GM19351 (cell line): ENCODE measurements around the gene TRAP1.

Source experiments
- ATAC-seq: cut with Tn5 transposase; IDR thresholded peaks from one replicate; pipeline ENCODE4 v1.9.1; 2021; ENCODE audit warnings: mild to moderate bottlenecking, moderate library complexity; ENCODE audit not compliant: unreplicated experiment

TRAP1 gene

DNA sequence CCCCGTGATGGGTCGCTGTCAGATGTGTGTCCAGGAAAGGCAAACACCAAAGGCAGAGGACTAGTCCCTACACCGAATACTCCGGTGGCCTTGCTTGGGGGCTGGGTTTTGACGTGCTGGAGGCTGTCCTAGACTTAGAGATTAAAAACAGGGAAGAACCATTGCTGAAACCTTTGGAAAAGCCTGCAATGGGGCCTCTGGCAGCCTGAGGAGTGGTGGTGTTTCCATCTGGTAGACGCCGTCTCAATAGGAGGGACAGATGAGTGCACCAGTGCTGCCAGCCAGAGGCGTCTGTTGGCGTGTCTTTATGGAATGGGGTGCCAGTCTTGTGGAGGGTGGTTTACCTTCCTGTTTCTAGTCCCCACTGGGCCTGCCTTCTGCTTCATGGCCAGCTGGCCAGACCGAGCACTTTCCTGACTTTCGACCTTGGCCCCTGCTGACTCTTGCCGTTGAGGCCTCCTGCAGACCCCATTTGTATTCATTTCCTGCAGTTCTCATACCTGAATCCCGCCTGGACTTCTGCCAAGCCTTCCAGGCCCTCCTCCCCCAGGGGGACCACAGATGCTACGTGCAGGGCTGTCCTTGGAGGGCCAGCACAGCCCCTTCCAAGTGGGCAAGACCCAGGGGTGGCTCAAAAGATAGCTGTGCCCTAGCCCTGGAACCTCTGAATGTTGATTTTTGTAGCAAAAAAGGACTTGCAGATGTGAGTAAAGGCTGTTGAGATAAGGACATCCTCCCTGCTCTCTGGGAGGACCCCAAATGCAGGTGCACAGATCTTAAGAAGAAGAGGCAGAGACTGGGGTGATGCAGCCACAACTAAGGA is 64.7 kb downstream of the TRAP1 start:
- ATAC-seq: no peak

DNA sequence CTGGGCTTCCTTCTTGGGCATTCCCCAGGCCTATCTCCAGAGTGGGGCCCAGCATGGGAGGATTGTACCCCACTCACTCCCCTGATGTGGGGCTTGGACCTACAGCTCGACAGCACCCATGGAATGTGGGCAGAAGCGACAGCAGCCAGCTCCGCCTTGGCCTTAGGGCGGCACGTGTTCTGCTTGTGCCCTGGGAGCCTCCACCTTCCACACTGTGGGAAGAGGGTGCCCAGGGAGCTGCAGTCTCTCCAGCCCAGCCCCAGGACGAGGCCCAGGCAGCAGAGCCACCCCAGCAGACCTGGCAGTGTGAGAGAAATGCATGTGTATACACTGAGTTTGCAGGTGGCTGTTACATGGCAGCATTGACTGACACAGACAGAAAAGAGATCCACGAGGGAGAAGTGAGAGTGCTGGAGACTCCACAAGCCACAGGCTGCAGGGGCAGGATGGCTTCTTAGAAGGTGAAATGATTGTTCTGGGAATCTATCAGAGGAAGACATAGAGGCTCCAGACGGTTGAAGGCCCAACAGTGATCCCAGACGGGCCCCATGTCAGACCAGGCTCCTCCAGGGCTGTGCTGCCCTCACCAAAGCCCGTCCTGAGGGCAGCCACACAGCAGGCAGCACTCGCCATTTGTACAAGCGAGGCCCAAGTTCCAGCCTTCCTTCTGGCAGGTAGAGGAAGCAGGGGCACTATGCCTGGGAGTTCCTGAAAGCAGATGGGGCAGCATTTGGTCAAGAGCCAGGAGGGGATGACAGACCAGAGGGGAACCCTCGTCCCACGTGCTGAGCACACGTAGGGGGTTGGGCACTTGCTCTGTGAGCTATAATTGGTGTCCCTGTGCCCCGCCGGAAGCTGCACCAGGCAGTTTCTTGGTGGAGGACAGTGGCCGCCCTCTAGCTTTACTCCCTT is 65.6 kb downstream of the TRAP1 start:
- ATAC-seq: no peak

DNA sequence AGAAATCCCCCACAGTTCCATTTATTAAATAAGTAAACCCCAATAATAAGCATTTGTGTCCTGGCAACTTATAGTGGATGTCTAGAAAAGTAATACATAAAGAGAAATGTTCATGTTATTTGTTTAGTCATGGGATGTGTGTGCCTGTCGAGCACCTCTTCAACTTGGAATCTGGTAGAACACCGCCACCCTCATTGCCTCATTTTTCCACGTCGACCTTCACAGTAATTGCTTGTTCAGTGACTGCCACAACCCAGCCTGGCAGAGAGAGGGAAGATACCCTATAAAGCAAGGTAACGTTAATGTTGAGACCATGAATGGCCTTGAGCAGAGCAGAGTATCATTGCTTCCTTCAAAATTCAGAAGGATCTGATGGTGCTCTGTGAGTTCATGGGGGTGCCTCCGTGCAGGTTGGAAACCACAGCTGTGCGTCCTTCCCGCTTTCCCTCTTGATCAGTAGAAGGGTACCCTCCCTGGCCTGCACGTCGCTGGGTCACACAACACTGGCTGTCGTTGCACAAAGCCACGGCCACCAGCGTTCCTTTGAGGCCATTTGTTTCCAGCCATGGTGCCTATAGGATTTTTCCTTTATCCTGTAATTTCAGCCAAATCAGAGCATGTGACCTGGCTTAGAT is 66.6 kb downstream of the TRAP1 start:
- ATAC-seq: no peak

DNA sequence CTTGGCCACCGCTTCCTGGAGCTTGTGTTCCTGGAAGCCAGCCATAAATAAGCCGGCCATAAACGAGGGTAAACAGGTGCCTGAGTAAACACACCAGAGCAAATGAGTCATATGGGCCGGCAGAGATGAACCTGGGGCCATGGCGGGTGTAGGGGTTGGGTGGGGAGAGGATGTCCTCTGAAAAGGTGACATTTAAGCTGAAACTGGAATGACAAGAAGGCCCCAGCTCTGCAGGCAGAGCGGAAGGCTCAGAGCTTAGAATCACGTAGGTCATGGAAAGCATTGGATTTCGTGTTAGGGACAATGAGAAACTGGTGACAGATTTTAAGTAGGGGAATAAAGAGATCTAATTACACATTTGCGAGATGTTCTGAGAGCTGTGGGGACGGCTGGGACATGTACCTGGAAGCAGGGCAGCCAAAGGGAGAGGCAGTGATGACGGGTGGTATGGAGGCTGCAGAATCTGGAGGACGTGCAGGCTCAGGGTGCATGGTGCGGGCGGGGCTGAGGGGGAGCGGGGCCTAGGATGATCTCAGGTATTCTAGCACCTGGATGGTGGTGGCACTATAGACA is 70.9 kb downstream of the TRAP1 start:
- ATAC-seq: no peak

- no peak for ATAC-seq
Observed at GRCh38 chr16:3645504-3646347, 71.6 kb downstream of the TRAP1 start.

- ATAC-seq: no peak
Observed at GRCh38 chr16:3645108-3645503, 72.2 kb downstream of the TRAP1 start.

GRCh38 chr16:3643095-3643730 is 74.1 kb downstream of the TRAP1 start:
- ATAC-seq: no peak

DNA sequence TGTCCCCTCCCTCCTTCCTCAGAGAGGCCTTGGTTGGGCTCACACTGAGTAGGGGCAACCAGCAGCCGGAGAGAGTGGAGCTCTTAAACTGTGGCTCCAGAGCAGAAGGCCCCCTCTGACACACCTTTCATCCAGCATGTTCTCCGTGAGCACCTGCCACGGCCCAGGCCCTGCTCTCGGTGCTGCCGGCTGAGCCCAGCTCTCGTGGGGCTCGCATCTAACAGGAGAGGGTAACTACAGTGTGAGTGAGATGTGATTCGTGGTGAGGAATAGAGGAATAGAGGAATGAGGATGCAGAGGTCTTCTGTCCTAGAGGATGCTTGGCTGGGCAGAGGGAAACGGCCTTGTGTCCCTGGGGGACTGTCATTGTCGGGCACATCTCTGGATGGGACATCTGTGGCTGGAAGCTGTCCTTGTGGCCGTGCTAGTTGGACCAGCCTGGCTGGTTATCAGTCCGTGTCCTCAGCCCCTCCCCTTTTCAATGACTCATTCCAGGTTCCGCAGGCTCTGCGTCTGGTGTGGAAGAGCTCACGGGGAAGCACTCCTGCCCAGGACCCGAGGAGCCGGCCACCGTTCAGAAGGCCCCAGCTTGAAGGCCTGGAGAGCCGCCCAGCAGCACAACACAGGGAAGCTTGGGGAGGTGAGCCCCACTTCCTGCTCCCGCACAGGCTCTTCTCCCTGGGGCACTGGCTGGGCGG is 74.8 kb downstream of the TRAP1 start:
- ATAC-seq: no peak

DNA sequence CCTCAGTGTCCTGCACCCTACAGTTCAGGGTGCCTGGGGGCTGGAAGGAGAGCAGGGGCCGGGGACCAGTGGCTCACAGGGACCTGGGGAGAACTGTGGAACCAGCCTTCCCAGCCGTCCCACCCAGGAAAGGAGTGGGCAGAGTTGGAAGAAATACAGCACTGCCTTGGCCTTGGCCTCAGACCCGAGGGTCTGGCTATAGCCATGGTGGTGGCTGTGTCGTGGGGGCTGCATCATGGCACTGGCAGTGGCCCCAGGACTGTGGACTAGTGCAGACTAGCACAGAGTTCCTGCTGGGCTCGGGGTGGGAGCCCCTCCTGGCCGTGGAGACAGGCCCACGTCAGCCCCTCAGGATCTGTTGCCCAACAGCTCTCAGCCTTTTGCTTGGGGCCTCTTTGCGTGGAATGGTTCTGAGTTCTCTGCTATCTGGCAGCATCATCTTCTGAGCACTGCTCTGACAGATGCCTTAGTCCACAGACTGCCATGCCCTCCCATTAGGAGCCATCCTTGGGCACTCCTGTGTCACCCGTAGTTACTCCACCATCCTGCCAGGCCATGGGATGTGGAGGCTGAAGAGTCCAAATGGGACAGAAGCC is 75.4 kb downstream of the TRAP1 start:
- no peak for ATAC-seq

DNA sequence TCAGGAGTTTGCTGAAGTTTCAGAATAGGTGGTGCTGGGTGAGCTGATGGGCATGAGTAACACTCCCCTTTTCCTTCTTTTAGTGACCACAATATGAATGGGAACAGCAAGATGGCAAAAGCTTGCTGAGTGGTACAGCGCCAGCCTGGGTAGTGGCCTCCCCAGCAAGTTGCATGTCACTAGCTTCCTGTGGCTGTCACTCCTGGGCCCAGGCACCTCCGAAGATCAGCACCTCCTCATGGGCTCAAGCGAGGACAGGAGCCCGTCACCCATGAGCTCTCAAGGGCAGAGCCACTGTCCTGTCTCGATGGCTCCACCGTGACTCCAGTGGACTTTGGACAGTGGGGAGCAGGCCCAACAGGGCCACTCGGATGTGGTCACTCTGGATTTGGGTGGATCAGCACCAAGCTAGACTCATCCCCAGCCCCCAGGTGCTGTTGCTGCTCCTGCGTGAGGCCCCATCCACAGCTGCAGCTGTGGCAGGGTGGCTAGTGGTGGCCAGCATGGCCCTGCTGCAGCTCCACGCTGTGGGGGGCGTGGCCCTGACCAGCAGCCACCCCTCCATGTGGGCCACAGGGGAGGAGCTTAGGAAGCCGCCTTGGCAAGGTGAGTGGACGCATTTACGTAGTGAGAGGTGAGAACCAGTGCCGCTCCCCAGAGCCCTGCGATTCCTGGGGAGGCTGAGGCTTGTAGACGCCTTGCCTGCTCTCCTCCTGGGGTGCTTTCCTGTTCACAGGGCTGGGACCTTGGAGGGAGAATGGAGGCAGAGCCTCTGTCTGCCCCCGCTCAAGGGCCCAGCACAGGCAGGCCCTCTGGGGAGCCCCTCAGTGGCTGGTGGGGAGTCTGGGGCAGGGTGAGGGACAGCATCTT is 76.5 kb downstream of the TRAP1 start:
- no peak for ATAC-seq

- no peak for ATAC-seq
Observed at GRCh38 chr16:3640207-3640606, 77.1 kb downstream of the TRAP1 start.

GRCh38 chr16:3638916-3639644 is 78.2 kb downstream of the TRAP1 start:
- ATAC-seq: no peak

DNA sequence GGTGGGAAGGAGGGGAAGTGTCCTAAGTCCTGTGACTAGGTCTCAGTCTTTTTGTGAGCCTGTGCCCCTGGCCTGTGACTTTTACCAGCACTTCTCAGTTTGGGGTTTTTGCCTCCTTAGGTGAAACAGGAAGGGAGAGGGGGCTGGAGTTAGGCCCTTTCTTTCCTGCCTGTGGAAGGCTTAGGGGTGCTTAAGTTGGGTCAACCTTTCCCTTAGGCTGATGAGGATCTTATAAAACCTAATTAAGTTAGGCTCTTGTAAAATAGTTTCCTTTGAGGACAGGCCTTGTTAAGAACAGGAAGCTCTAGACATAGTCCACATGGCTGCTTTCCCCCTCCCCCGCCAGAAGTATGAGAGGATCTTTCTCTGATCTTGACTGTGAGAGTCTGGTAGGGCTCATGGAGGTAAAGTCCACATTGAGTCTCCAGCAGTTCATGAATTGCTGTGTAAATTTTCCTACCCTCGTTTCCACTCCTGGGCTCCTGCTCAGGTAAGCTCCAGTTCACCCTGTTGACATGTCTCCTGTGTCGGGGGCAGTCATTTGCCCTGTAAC is 79.9 kb downstream of the TRAP1 start:
- no peak for ATAC-seq

GRCh38 chr16:3625911-3626732 is 91.2 kb downstream of the TRAP1 start:
- ATAC-seq: peak; percentile 57

GRCh38 chr16:3625331-3625730 is 92.0 kb downstream of the TRAP1 start:
- no peak for ATAC-seq

DNA sequence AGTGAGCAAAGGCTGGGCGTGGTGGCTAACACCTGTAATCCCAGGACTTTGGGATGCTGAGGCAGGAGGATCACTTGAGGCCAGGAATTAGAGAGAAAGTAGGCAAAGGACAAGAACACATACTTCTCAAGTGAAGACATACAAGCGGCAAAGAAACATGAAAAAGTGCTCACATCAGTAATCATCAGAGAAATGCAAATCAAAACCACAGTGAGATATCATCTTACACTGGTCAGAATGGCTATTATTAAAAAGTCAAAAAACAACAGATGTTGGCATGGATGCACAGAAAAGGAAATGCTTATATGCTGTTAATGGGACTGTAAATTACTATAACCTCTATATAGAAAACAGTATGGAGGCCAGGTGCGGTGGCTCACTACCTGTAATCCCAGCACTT is 93.7 kb downstream of the TRAP1 start:
- no peak for ATAC-seq
